ENCODE results near the gene SYNDIG1. TPM values are rescaled to one million over a fixed set of nuclear protein-coding genes. Genes with fewer than 3 reads are reported as not detected.

SYNDIG1 gene
- total RNA-seq, 4 donors from 2014 or later, result 0.51 to 3.4 (median 2.8) TPM; not detected in 1

DNA sequence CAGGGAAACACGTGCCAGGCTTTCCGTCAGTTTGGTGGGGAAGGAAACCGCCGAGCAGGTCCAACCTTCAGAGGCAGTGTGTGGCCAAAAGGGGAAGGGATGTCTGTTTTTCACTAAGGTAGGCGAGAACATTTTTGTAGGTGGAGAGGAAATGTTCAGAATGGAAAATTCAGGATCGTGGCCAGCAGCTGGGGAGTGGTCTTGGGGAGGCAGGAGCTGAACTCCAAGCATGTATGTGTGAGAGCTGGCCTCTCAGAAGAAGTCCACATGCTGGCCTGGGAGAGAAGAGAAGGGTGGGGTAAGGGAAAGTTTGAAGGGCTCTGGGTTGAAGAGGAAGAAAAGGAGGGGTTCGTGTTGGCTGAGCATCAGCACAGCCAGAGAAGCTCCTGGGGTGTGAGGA, 74.9 kb downstream of the SYNDIG1 start:
- intact Hi-C loops (cut with DNase I; ENCODE audit: low total_unique reads), result no loop called here
- no peak for DNase-seq
- Histone ChIP-seq H3K4me3 (no peak overlapping the region), H3K9me3 (no peaks in the 10 kb centered on the region), H3K27ac (no peak overlapping the region), H3K36me3 (no peaks in the 10 kb centered on the region), H3K27me3 (no peaks in the 10 kb centered on the region), H3K4me1 (no peaks in the 10 kb centered on the region)
- no peak for TF ChIP-seq POLR2A (IDR thresholded peaks at IDR 0.05)
- TF ChIP-seq, protein P1, sequence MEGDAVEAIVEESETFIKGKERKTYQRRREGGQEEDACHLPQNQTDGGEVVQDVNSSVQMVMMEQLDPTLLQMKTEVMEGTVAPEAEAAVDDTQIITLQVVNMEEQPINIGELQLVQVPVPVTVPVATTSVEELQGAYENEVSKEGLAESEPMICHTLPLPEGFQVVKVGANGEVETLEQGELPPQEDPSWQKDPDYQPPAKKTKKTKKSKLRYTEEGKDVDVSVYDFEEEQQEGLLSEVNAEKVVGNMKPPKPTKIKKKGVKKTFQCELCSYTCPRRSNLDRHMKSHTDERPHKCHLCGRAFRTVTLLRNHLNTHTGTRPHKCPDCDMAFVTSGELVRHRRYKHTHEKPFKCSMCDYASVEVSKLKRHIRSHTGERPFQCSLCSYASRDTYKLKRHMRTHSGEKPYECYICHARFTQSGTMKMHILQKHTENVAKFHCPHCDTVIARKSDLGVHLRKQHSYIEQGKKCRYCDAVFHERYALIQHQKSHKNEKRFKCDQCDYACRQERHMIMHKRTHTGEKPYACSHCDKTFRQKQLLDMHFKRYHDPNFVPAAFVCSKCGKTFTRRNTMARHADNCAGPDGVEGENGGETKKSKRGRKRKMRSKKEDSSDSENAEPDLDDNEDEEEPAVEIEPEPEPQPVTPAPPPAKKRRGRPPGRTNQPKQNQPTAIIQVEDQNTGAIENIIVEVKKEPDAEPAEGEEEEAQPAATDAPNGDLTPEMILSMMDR (IDR thresholded peaks at IDR 0.05), result no peak

GRCh38 chr20:24545168-24545567, 75.7 kb downstream of the SYNDIG1 start:
- TF ChIP-seq, protein P1 (IDR thresholded peaks at IDR 0.05), result no peak
- TF ChIP-seq POLR2A (IDR thresholded peaks at IDR 0.05), result no peak
- no peak for DNase-seq

DNA sequence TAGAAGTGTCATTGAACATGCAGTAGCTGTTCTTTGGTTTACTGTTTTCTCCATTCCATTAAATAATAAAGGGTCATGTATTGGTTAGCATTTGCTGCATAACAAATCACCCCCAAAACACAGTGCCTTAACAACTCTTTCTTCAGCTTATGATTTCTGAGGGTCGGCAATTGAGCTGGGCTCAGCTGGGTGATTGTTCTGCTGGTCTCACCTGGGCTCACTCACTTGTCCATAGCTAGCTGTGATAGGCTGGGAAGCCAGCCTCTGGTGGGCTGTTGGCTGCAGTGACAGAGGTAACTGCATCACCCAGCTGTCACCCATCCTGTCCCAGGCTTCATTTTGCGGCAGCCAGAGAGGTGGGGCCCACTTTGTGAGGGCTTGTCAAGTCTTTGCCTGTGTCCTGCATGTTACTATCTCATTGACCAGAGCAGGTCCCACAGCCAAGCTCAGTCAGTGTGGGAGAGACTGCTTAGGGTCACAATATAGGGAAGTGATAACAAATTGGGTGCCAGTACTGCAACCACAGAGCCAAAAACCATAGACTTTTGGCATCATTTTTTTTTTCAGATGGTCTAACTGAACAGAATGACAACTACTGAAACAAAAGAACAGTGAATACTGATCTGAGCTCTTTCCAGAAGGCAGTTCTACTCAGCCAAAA, 76.9 kb downstream of the SYNDIG1 start:
- intact Hi-C loops (cut with DNase I; ENCODE audit: low total_unique reads), result no loop called here
- no peak for DNase-seq
- no peak overlapping the region for H3K27ac ChIP-seq
- no peaks in the 10 kb centered on the region for H3K9me3 ChIP-seq
- H3K27me3 ChIP-seq, result no peaks in the 10 kb centered on the region
- TF ChIP-seq, protein P1 (IDR thresholded peaks at IDR 0.05), result no peak
- no peak for TF ChIP-seq POLR2A (IDR thresholded peaks at IDR 0.05)
- H3K4me1 ChIP-seq, result no peaks in the 10 kb centered on the region
- H3K4me3 ChIP-seq, result no peak overlapping the region
- H3K36me3 ChIP-seq, result no peaks in the 10 kb centered on the region

More at GRCh38 chr20:24545168-24545567, 75.7 kb downstream of the SYNDIG1 start:
- Histone ChIP-seq H3K4me1 (no peaks in the 10 kb centered on the region), H3K9me3 (no peaks in the 10 kb centered on the region), H3K36me3 (no peaks in the 10 kb centered on the region), H3K27me3 (no peaks in the 10 kb centered on the region), H3K4me3 (no peak overlapping the region), H3K27ac (no peak overlapping the region)
- intact Hi-C loops (cut with DNase I; ENCODE audit: low total_unique reads), result no loop called here

- H3K4me1 ChIP-seq, result no peaks in the 10 kb centered on the region
- H3K27me3 ChIP-seq, result no peaks in the 10 kb centered on the region
- no peaks in the 10 kb centered on the region for H3K9me3 ChIP-seq
- intact Hi-C loops (cut with DNase I; ENCODE audit: low total_unique reads), result no loop called here
- H3K36me3 ChIP-seq, result no peaks in the 10 kb centered on the region
- no peak overlapping the region for H3K4me3 ChIP-seq
- H3K27ac ChIP-seq, result no peak overlapping the region
- no peak for DNase-seq
- no peak for TF ChIP-seq POLR2A (IDR thresholded peaks at IDR 0.05)
- TF ChIP-seq, protein P1 (IDR thresholded peaks at IDR 0.05), result no peak
Observed at GRCh38 chr20:24547967-24548366, 78.5 kb downstream of the SYNDIG1 start.

DNA sequence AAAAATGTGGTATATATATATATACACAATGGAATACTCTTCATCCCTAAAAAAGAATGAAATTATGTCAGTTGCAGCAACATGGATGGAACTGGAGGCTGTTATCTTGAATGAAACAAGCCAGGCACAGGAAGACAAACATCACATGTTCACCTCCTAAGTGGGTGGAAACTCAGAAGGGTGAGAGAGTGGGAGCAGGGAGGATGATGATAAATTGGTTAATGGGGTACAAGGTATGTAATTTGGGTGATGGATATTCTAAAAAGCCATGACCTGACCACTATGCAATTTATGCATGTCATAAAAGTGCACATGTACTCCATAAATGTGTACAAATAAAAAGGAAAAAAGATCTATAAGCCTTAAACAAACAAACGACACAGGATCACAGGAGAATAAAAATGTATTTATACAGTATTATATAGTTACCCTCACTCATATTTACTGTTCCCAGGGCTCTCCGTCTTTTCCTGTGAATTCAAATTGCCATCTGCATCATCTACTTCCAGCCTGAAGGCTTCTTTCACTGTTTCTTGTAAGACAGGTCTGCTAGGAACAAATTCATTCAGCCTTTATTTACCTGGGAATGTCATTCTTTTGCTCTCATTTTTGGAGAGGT, 89.8 kb downstream of the SYNDIG1 start:
- H3K9me3 ChIP-seq, result no peaks in the 10 kb centered on the region
- no peak for DNase-seq
- H3K4me1 ChIP-seq, result no peaks in the 10 kb centered on the region
- no peaks in the 10 kb centered on the region for H3K36me3 ChIP-seq
- H3K27ac ChIP-seq, result no peak overlapping the region
- H3K27me3 ChIP-seq, result no peaks in the 10 kb centered on the region
- intact Hi-C loops (cut with DNase I; ENCODE audit: low total_unique reads), result no loop called here
- no peak overlapping the region for H3K4me3 ChIP-seq
- TF ChIP-seq, protein P1 (IDR thresholded peaks at IDR 0.05), result no peak
- no peak for TF ChIP-seq POLR2A (IDR thresholded peaks at IDR 0.05)

Measured in uterus (tissue), 4 donors.